ENCODE results near the gene IL18BP. TPM values are rescaled to one million over a fixed set of nuclear protein-coding genes. Genes with fewer than 3 reads are reported as not detected.

Gene IL18BP
- total and polyA plus RNA-seq, 2 of the 13 experiments (the other 11 are each of a cell fraction or from before 2014, with no cell fraction given) = 4.1 to 12.8 TPM

DNA sequence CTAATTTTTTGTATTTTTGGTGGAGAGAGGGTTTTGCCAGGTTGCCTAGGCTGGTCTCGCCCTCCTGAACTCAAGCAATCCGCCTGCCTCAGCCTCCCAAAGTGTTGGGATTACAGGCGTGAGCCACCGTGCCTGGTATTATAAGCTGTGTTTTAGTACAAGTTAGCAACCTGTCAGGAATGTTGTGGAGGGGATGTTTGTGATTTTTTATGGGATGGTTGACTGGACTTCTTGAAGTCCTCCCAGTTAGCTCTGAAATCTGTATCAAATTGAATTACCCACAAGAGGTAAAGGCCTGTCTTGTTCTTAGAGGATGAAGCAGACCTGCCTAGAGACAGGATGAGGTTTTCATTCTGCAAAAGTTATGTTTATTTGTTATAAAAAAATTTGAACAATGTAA is 34.1 kb upstream of the IL18BP start:
- POLR2A ChIA-PET = no interaction called here
- Histone ChIP-seq H3K9ac (ENCODE audit: insufficient read depth, low read depth, low read length) (no peak overlapping the region), H3K4me2 (ENCODE audit: low read depth, low read length) (no peak overlapping the region), H3K27me3 (ENCODE audit: control insufficient read depth in 1 of 2, insufficient read depth in 2 of 2, low read length in 2 of 2) (no peaks in the 10 kb centered on the region), H3K27ac (ENCODE audit: extremely low read length, insufficient read depth, low read length) (no peak overlapping the region), H2AFZ (ENCODE audit: low read length) (no peak overlapping the region), H3K36me3 (replicated peaks in 1 of 2; ENCODE audit: control insufficient read depth in 1 of 2, insufficient read depth in 2 of 2, low read length in 2 of 2) (peaks cover 7 to 45% of the 10 kb centered on the region in 2 experiments; a peak in 4 of 5 replicates), H4K20me1 (ENCODE audit: insufficient read depth, low read length) (no peaks in the 10 kb centered on the region), H3K79me2 (ENCODE audit: insufficient read depth, low read length) (peaks cover 2% of the 10 kb centered on the region), H3K9me3 (ENCODE audit: low read length) (no peaks in the 10 kb centered on the region), H3K4me3 (replicated peaks in 1 of 3; ENCODE audit: insufficient read depth in 1 of 3, low read depth in 2 of 3, low read length in 3 of 3) (no peak overlapping the region), H3K4me1 (ENCODE audit: insufficient read depth, low read length) (peaks cover 6% of the 10 kb centered on the region; the same call in 1 of the 2 replicates)
- in situ Hi-C loops (cut with HindIII; ENCODE audit: extremely low pct_ligation_motif_present, low pct_unique_long_range_greater_than_20kb) = no loop called here
- intact Hi-C loops (cut with micrococcal nuclease; ENCODE audit: unreplicated experiment) = no loop called here
- no peak for FAIRE-seq
- TF ChIP-seq THYN1 (CRISPR knock-in tag; IDR thresholded peaks at IDR 0.05; ENCODE audit: borderline replicate concordance, low read depth) = no peak
- TF ChIP-seq, protein P1, sequence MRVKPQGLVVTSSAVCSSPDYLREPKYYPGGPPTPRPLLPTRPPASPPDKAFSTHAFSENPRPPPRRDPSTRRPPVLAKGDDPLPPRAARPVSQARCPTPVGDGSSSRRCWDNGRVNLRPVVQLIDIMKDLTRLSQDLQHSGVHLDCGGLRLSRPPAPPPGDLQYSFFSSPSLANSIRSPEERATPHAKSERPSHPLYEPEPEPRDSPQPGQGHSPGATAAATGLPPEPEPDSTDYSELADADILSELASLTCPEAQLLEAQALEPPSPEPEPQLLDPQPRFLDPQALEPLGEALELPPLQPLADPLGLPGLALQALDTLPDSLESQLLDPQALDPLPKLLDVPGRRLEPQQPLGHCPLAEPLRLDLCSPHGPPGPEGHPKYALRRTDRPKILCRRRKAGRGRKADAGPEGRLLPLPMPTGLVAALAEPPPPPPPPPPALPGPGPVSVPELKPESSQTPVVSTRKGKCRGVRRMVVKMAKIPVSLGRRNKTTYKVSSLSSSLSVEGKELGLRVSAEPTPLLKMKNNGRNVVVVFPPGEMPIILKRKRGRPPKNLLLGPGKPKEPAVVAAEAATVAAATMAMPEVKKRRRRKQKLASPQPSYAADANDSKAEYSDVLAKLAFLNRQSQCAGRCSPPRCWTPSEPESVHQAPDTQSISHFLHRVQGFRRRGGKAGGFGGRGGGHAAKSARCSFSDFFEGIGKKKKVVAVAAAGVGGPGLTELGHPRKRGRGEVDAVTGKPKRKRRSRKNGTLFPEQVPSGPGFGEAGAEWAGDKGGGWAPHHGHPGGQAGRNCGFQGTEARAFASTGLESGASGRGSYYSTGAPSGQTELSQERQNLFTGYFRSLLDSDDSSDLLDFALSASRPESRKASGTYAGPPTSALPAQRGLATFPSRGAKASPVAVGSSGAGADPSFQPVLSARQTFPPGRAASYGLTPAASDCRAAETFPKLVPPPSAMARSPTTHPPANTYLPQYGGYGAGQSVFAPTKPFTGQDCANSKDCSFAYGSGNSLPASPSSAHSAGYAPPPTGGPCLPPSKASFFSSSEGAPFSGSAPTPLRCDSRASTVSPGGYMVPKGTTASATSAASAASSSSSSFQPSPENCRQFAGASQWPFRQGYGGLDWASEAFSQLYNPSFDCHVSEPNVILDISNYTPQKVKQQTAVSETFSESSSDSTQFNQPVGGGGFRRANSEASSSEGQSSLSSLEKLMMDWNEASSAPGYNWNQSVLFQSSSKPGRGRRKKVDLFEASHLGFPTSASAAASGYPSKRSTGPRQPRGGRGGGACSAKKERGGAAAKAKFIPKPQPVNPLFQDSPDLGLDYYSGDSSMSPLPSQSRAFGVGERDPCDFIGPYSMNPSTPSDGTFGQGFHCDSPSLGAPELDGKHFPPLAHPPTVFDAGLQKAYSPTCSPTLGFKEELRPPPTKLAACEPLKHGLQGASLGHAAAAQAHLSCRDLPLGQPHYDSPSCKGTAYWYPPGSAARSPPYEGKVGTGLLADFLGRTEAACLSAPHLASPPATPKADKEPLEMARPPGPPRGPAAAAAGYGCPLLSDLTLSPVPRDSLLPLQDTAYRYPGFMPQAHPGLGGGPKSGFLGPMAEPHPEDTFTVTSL (CRISPR knock-in tag; IDR thresholded peaks at IDR 0.05; ENCODE audit: borderline replicate concordance) = no peak
- no peak for TF ChIP-seq SRSF4 (IDR thresholded peaks at IDR 0.05; ENCODE audit: low read depth, low read length, poor library complexity, severe bottlenecking)
- no peak for TF ChIP-seq MAFG (CRISPR knock-in tag; IDR thresholded peaks at IDR 0.05)
- TF ChIP-seq, protein P2, sequence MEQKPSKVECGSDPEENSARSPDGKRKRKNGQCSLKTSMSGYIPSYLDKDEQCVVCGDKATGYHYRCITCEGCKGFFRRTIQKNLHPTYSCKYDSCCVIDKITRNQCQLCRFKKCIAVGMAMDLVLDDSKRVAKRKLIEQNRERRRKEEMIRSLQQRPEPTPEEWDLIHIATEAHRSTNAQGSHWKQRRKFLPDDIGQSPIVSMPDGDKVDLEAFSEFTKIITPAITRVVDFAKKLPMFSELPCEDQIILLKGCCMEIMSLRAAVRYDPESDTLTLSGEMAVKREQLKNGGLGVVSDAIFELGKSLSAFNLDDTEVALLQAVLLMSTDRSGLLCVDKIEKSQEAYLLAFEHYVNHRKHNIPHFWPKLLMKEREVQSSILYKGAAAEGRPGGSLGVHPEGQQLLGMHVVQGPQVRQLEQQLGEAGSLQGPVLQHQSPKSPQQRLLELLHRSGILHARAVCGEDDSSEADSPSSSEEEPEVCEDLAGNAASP (CRISPR knock-in tag; IDR thresholded peaks at IDR 0.05; ENCODE audit: borderline replicate concordance) = no peak
- no peak for TF ChIP-seq SIN3A (IDR thresholded peaks at IDR 0.05; ENCODE audit: borderline replicate concordance, low read depth, low read length)
- no peak for TF ChIP-seq ZFP1 (CRISPR knock-in tag; IDR thresholded peaks at IDR 0.05)
- TF ChIP-seq POGZ (CRISPR knock-in tag; IDR thresholded peaks at IDR 0.05) = no peak
- TF ChIP-seq SATB2 (CRISPR knock-in tag; IDR thresholded peaks at IDR 0.05) = no peak
- no peak for TF ChIP-seq NRL (CRISPR knock-in tag; IDR thresholded peaks at IDR 0.05; ENCODE audit: borderline replicate concordance)
- TF ChIP-seq NPAS2 (CRISPR knock-in tag; IDR thresholded peaks at IDR 0.05; ENCODE audit: borderline replicate concordance) = no peak
- no peak for TF ChIP-seq HDAC1 (CRISPR knock-in tag; IDR thresholded peaks at IDR 0.05)
- TF ChIP-seq, protein P3, sequence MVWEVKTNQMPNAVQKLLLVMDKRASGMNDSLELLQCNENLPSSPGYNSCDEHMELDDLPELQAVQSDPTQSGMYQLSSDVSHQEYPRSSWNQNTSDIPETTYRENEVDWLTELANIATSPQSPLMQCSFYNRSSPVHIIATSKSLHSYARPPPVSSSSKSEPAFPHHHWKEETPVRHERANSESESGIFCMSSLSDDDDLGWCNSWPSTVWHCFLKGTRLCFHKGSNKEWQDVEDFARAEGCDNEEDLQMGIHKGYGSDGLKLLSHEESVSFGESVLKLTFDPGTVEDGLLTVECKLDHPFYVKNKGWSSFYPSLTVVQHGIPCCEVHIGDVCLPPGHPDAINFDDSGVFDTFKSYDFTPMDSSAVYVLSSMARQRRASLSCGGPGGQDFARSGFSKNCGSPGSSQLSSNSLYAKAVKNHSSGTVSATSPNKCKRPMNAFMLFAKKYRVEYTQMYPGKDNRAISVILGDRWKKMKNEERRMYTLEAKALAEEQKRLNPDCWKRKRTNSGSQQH (CRISPR knock-in tag; IDR thresholded peaks at IDR 0.05; ENCODE audit: low read depth) = no peak
- no peak for TF ChIP-seq TMF1 (CRISPR knock-in tag; IDR thresholded peaks at IDR 0.05; ENCODE audit: low read depth)
- TF ChIP-seq ZNF724P (CRISPR knock-in tag; IDR thresholded peaks at IDR 0.05; ENCODE audit: borderline replicate concordance) = no peak
- TF ChIP-seq NFIC (IDR thresholded peaks at IDR 0.05; ENCODE audit: low read length) = no peak
- BruUV-seq (replicated peaks) = no TSS peak
- 98% methylated on average over 4 of the region's 4 CpGs for WGBS (ENCODE audit: low lambda C conversion rate)
- CTCF ChIA-PET (ENCODE audit: low intra/inter-chr PET ratio, low total read pairs) = no interaction called here
- DNase-seq (ENCODE audit: low spot score) = no peak
- ATAC-seq = no peak
